Muscle of leg (tissue), 11 donors: ENCODE data around the gene S100A16. TPM values are rescaled to one million over a fixed set of nuclear protein-coding genes. Genes with fewer than 3 reads are reported as not detected.

ENCODE experiments used
- DNase-seq: peaks from one replicate; pipeline ENCODE4 v3.0.0; 2013
- H3K27ac ChIP-seq: one replicate; pipeline ENCODE4 v1.5.1; 2013; ENCODE audit warnings: mild to moderate bottlenecking, low read length, control low read depth
- H3K27me3 ChIP-seq: one replicate; pipeline ENCODE4 v1.6.1; 2013; ENCODE audit warnings: low read length; ENCODE audit not compliant: control insufficient read depth, insufficient read depth
- H3K36me3 ChIP-seq: one replicate; pipeline ENCODE4 v1.6.1; 2013; ENCODE audit warnings: low read length; ENCODE audit not compliant: control insufficient read depth, insufficient read depth
- H3K4me1 ChIP-seq: one replicate; pipeline ENCODE4 v1.6.1; 2013; ENCODE audit warnings: low read length; ENCODE audit not compliant: control insufficient read depth, insufficient read depth
- H3K4me3 ChIP-seq: one replicate; pipeline ENCODE4 v1.5.1; 2013; ENCODE audit warnings: low read length, control low read depth
- H3K9me3 ChIP-seq: replicated peaks from 2 replicates; pipeline ENCODE4 v1.6.1; 2013; ENCODE audit warnings: low read depth, low read length; ENCODE audit not compliant: control insufficient read depth
- WGBS: methylation state at CpG from one replicate; pipeline ENCODE4 v1.1.5; 2013; ENCODE audit warnings: missing lambda C conversion rate; ENCODE audit not compliant: insufficient coverage; 5-methylcytosine and 5-hydroxymethylcytosine counted together
- polyA plus RNA-seq, 8 donors: library from polyadenylated mRNA; unstranded; fragments of 120-200 nt; gene quantifications; one replicate each; pipeline versions ENCODE4 v1.2.1 to v1.2.3, GENCODE V29; 2013; ENCODE audit warnings: inconsistent platforms in 1 of 8, low replicate concordance in 1 of 8; ENCODE audit not compliant: insufficient read length in 8 of 8, insufficient read depth in 1 of 8
- total RNA-seq: library from RNA; stranded (reverse); fragments of 120-200 nt; gene quantifications from one replicate; pipeline ENCODE4 v1.2.4, GENCODE V29; 2013

Gene S100A16
- total and polyA plus RNA-seq, 9 donors: 45.1 to 77.3 (median 53.1) TPM

DNA sequence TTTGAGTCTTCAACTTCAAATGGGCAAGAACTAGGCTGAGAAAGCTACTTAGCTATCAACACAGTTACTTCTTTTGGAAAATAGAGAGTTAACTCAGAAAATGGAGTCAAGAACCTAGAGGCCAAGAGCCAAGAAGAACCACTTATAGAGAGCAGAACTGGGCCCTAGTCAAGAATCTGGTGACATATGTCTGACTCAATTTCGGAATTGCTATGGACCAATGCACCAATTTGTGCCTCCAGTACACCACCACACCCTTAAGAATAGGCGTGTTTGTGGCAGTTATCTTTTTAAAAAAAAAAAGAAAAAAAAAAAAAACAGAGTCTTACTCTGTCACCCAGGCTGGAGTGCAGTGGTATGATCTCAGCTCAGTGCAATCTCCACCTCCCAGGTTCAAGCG lies 55.1 kb downstream of the S100A16 start:
- Histone ChIP-seq H3K9me3 (no peaks in the 10 kb centered on the region), H3K36me3 (no peaks in the 10 kb centered on the region), H3K4me3 (no peak overlapping the region), H3K27ac (no peak overlapping the region), H3K4me1 (peaks cover 18% of the 10 kb centered on the region), H3K27me3 (no peaks in the 10 kb centered on the region)
- WGBS: 92% methylated on average over 1 of the region's 3 CpGs
- DNase-seq: no peak

Other genes with a start within 250 kb of the S100A16 start
- gene S100A12, start 237.5 kb downstream of the S100A16 start, total RNA-seq: 1.4 TPM
- gene S100A12, start 237.5 kb downstream of the S100A16 start, polyA plus RNA-seq: 1 to 10 TPM; 1.7 to 4.6 (median 2.9) TPM
- 6.6 TPM for gene S100A8, start 222.1 kb downstream of the S100A16 start, total RNA-seq
- gene S100A8, start 222.1 kb downstream of the S100A16 start, polyA plus RNA-seq: 10 to 100 TPM; 12.8 to 31.9 (median 19.8) TPM
- gene S100A7A, start 196.6 kb downstream of the S100A16 start, total RNA-seq: not detected
- not detected for gene S100A7A, start 196.6 kb downstream of the S100A16 start, polyA plus RNA-seq
- gene S100A7, start 152.5 kb downstream of the S100A16 start, total RNA-seq: not detected
- gene S100A7, start 152.5 kb downstream of the S100A16 start, polyA plus RNA-seq: not detected
- gene S100A6, start 77.1 kb downstream of the S100A16 start, total RNA-seq: 415 TPM
- 100 to 1,000 TPM; 182 to 300 (median 257) TPM for gene S100A6, start 77.1 kb downstream of the S100A16 start, polyA plus RNA-seq
- not detected for gene S100A5, start 72.2 kb downstream of the S100A16 start, total RNA-seq
- under 1 TPM in 1 of 8 donors, not detected in 7; 0.31 TPM for gene S100A5, start 72.2 kb downstream of the S100A16 start, polyA plus RNA-seq
- gene S100A4, start 67.3 kb downstream of the S100A16 start, total RNA-seq: 238 TPM
- gene S100A4, start 67.3 kb downstream of the S100A16 start, polyA plus RNA-seq: 100 to 1,000 TPM; 188 to 266 (median 208) TPM
- gene S100A3, start 63.9 kb downstream of the S100A16 start, total RNA-seq: 0.31 TPM
- gene S100A3, start 63.9 kb downstream of the S100A16 start, polyA plus RNA-seq: 1 to 10 TPM in 1 of 8 donors, under 1 TPM in 7; 0.30 to 1.4 (median 0.67) TPM
- 3.4 TPM for gene S100A2, start 47.3 kb downstream of the S100A16 start, total RNA-seq
- gene S100A2, start 47.3 kb downstream of the S100A16 start, polyA plus RNA-seq: 1 to 10 TPM; 1.4 to 5.0 (median 1.8) TPM
- 0.18 TPM for gene S100A14, start 3.2 kb upstream of the S100A16 start, total RNA-seq
- 10 to 100 TPM in 2 of 8 donors, 1 to 10 TPM in 2, under 1 TPM in 4; 0.15 to 27.5 (median 1.2) TPM for gene S100A14, start 3.2 kb upstream of the S100A16 start, polyA plus RNA-seq
- gene S100A13, start 14.4 kb upstream of the S100A16 start, total RNA-seq: 111 TPM
- 10 to 100 TPM; 58.4 to 85.4 (median 70.6) TPM for gene S100A13, start 14.4 kb upstream of the S100A16 start, polyA plus RNA-seq
- 4.7 TPM for gene S100A1, start 15.3 kb upstream of the S100A16 start, total RNA-seq
- gene S100A1, start 15.3 kb upstream of the S100A16 start, polyA plus RNA-seq: 1 to 10 TPM; 3.0 to 9.5 (median 6.3) TPM
- 45.0 TPM for gene CHTOP, start 20.9 kb upstream of the S100A16 start, total RNA-seq
- 100 to 1,000 TPM in 1 of 8 donors, 10 to 100 TPM in 7; 86.6 to 102 (median 91.0) TPM for gene CHTOP, start 20.9 kb upstream of the S100A16 start, polyA plus RNA-seq
- gene SNAPIN, start 45.6 kb upstream of the S100A16 start, total RNA-seq: 53.0 TPM
- gene SNAPIN, start 45.6 kb upstream of the S100A16 start, polyA plus RNA-seq: 10 to 100 TPM; 48.4 to 51.5 (median 49.8) TPM
- gene ILF2, start 57.9 kb upstream of the S100A16 start, total RNA-seq: 184 TPM
- 100 to 1,000 TPM; 158 to 217 (median 176) TPM for gene ILF2, start 57.9 kb upstream of the S100A16 start, polyA plus RNA-seq
- gene NPR1, start 65.6 kb upstream of the S100A16 start, total RNA-seq: 12.9 TPM
- 10 to 100 TPM; 12.7 to 17.4 (median 15.0) TPM for gene NPR1, start 65.6 kb upstream of the S100A16 start, polyA plus RNA-seq
- 28.5 TPM for gene INTS3, start 114.9 kb upstream of the S100A16 start, total RNA-seq
- gene INTS3, start 114.9 kb upstream of the S100A16 start, polyA plus RNA-seq: 10 to 100 TPM; 33.9 to 48.6 (median 39.3) TPM
- 24.2 TPM for gene SLC27A3, start 162.3 kb upstream of the S100A16 start, total RNA-seq
- gene SLC27A3, start 162.3 kb upstream of the S100A16 start, polyA plus RNA-seq: 10 to 100 TPM; 17.7 to 32.7 (median 26.2) TPM